SJCRH30 (cell line): Measurements from ENCODE around the gene KRTAP19-1. TPM values are rescaled to one million over a fixed set of nuclear protein-coding genes. Genes with fewer than 3 reads are reported as not detected.
"Not testable (repeated sequence)": the region's sequence is repeated elsewhere in the genome, so short reads cannot be mapped to it uniquely, and the experiment has no call there.

ENCODE experiments used
- DNase-seq, 2 experiments: peaks; one replicate each; pipeline ENCODE4 v3.0.0-alpha.2; 2015 to 2020
- H3K27ac ChIP-seq: fragments of 250-450 bp; sonication (Bioruptor Pico); 2 replicates; pipeline ENCODE4 v1.5.1; 2020; ENCODE audit warnings: mild to moderate bottlenecking, moderate library complexity
- H3K27me3 ChIP-seq: fragments of 250-450 bp; sonication (Bioruptor Pico); 2 replicates; pipeline ENCODE4 v1.5.1; 2020; ENCODE audit warnings: mild to moderate bottlenecking, moderate library complexity
- H3K36me3 ChIP-seq: fragments of 250-450 bp; sonication (Bioruptor Pico); 2 replicates; pipeline ENCODE4 v1.5.1; 2020; ENCODE audit warnings: mild to moderate bottlenecking, moderate library complexity
- H3K4me1 ChIP-seq: fragments of 250-450 bp; sonication (Bioruptor Pico); 2 replicates; pipeline ENCODE4 v1.5.1; 2020; ENCODE audit warnings: mild to moderate bottlenecking, moderate library complexity
- H3K4me3 ChIP-seq: fragments of 250-450 bp; sonication (Bioruptor Pico); 2 replicates; pipeline ENCODE4 v1.5.1; 2020; ENCODE audit warnings: mild to moderate bottlenecking, moderate library complexity
- H3K9me3 ChIP-seq: fragments of 250-450 bp; sonication (Bioruptor Pico); replicated peaks from 2 replicates; pipeline ENCODE4 v1.5.1; 2020; ENCODE audit warnings: mild to moderate bottlenecking, moderate library complexity
- total RNA-seq: library from RNA; depleted of rRNA; stranded (reverse); fragments of >200 nt; shearing (Covaris generic); gene quantifications from 2 replicates; pipeline ENCODE4 v1.2.3, GENCODE V29; 2014; rRNA removed

Gene KRTAP19-1
- not detected in 2 replicates for total RNA-seq

GRCh38 chr21:30480145-30480544, at the start of gene KRTAP19-1:
KRTAP19-1 (minus strand) TSS chr21:30480367; CDS start chr21:30480317, 50 bp downstream.
- Histone ChIP-seq H3K4me1 (no peaks in the 10 kb centered on the region), H3K9me3 (no peaks in the 10 kb centered on the region), H3K36me3 (no peaks in the 10 kb centered on the region), H3K4me3 (no peak within 1 kb of the TSS), H3K27me3 (no peaks in the 10 kb centered on the region; the same call in 1 of the 2 replicates), H3K27ac (no peak within 1 kb of the TSS)
- DNase-seq = no peak

- Histone ChIP-seq H3K27ac (no peak overlapping the region), H3K9me3 (no peaks in the 10 kb centered on the region), H3K4me1 (no peaks in the 10 kb centered on the region), H3K27me3 (no peaks in the 10 kb centered on the region), H3K4me3 (no peak overlapping the region), H3K36me3 (no peaks in the 10 kb centered on the region)
- no peak for DNase-seq
Observed at GRCh38 chr21:30518876-30519275, 38.7 kb upstream of the KRTAP19-1 start.

DNA sequence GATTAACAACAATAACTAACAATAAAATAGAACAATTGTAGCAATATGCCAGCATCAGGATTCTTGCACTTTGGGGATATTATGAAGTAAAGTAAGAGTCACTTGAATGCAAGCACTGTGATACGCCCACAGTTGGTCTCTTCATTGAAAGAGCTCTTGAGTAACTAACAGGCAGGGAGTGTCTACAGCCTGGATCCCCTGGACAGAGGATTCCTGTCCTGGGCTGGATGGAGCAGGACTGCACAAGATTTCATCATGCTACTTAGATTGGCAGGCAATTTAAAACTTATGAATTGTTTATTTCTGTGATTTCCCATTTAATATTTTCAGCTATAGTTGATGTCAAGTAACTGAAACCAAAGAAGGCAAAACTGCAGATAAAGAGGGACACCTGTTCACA, 35.5 kb upstream of the KRTAP19-1 start:
- Histone ChIP-seq H3K4me3 (no peak overlapping the region), H3K9me3 (no peaks in the 10 kb centered on the region), H3K27me3 (no peaks in the 10 kb centered on the region), H3K4me1 (no peaks in the 10 kb centered on the region), H3K36me3 (no peaks in the 10 kb centered on the region), H3K27ac (no peak overlapping the region)
- DNase-seq = no peak

DNA sequence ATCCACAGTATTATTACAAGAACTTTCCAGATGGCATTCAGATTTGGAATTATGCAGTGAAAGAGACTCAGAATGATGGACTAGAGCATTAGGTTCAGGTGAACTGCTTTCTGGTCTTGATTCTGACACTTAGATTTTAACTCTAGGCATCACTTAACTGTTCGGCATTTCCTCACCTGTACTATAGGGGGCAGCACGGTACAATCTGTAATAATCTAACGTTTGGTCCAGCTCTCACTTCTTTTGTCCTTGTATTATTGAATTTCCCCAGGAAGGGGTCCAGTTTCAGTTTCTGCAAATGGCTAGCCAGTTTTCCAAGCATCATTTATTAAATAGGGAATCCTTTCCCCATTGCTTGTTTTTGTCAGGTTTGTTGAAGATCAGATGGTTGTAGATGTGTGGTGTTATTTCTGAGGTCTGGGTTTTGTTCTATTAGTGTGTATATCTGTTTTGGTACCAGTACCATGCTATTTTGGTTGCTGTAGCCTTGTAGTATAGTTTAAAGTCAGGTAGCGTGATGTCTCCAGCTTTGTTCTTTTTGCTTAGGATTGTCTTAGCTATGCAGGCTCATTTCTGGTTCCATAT, 25.5 kb upstream of the KRTAP19-1 start:
- not testable (repeated sequence) for H3K9me3 ChIP-seq, H3K4me1 ChIP-seq, H3K4me3 ChIP-seq, H3K27ac ChIP-seq, H3K36me3 ChIP-seq, H3K27me3 ChIP-seq
- DNase-seq = peak in 1 of 2 experiments; percentile 24

DNA sequence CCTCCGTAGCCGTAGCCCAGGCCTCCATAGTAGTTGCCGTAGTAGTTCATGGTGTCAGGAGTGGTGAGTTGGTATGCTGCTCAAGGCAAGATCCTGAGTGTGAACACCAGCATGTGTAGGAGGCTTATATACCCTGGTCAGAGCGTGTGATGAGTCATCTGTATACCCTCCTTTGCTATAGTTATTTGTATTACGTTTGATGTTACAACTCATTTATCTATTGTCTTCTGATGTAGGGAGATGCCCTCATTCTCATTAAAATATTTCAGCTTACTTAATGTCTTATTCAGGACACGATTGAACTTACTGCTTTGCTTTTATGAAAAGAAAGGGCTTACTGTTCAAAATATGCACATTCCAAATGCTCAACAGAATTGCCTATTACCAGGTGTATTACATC, 21.9 kb upstream of the KRTAP19-1 start, which contains the start of gene KRTAP19-5:
Gene KRTAP19-5, minus strand, starts transcription at position 101 of the 400 bp plus-strand sequence. Its CDS starts 51 bp downstream, at position 50.
- Histone ChIP-seq H3K27ac (no peak within 1 kb of the TSS), H3K4me1 (no peaks in the 10 kb centered on the region), H3K9me3 (no peaks in the 10 kb centered on the region), H3K27me3 (no peaks in the 10 kb centered on the region; the same call in 1 of the 2 replicates), H3K4me3 (no peak within 1 kb of the TSS), H3K36me3 (no peaks in the 10 kb centered on the region)
- DNase-seq = no peak

- DNase-seq = no peak
Observed at GRCh38 chr21:30497065-30497464, 16.9 kb upstream of the KRTAP19-1 start, which contains the start of gene KRTAP19-4. KRTAP19-4 (minus strand) TSS chr21:30497165; CDS start chr21:30497110, 55 bp downstream.

GRCh38 chr21:30491963-30492428, 11.8 kb upstream of the KRTAP19-1 start, which contains the start of gene KRTAP19-3:
KRTAP19-3 (minus strand) TSS chr21:30492013; CDS start chr21:30491957, 56 bp downstream.
- Histone ChIP-seq H3K36me3 (no peaks in the 10 kb centered on the region), H3K27ac (no peak within 1 kb of the TSS), H3K4me1 (no peaks in the 10 kb centered on the region), H3K4me3 (no peak within 1 kb of the TSS), H3K9me3 (no peaks in the 10 kb centered on the region), H3K27me3 (peaks cover 4% of the 10 kb centered on the region)
- no peak for DNase-seq

More at GRCh38 chr21:30497065-30497464, 16.9 kb upstream of the KRTAP19-1 start, which contains the start of gene KRTAP19-4:
- no peaks in the 10 kb centered on the region for H3K36me3 ChIP-seq
- H3K9me3 ChIP-seq = no peaks in the 10 kb centered on the region
- H3K4me1 ChIP-seq = no peaks in the 10 kb centered on the region
- no peak within 1 kb of the TSS for H3K27ac ChIP-seq
- H3K27me3 ChIP-seq = no peaks in the 10 kb centered on the region; the same call in none of the 2 replicates
- no peak within 1 kb of the TSS for H3K4me3 ChIP-seq

GRCh38 chr21:30487336-30487735, 7.2 kb upstream of the KRTAP19-1 start, which contains the start of gene KRTAP19-2:
KRTAP19-2 (minus strand) TSS chr21:30487436; CDS start chr21:30487348, 88 bp downstream.
- H3K36me3 ChIP-seq = no peaks in the 10 kb centered on the region
- no peaks in the 10 kb centered on the region for H3K9me3 ChIP-seq
- H3K27me3 ChIP-seq = peaks cover 4% of the 10 kb centered on the region
- H3K4me1 ChIP-seq = no peaks in the 10 kb centered on the region
- no peak within 1 kb of the TSS for H3K27ac ChIP-seq
- no peak for DNase-seq
- no peak within 1 kb of the TSS for H3K4me3 ChIP-seq

GRCh38 chr21:30486180-30486579, 6.0 kb upstream of the KRTAP19-1 start:
- no peak overlapping the region for H3K4me3 ChIP-seq
- peaks cover 4% of the 10 kb centered on the region; the same call in 1 of the 2 replicates for H3K27me3 ChIP-seq
- H3K9me3 ChIP-seq = no peaks in the 10 kb centered on the region
- no peaks in the 10 kb centered on the region for H3K4me1 ChIP-seq
- H3K36me3 ChIP-seq = no peaks in the 10 kb centered on the region
- no peak overlapping the region for H3K27ac ChIP-seq
- DNase-seq = no peak

DNA sequence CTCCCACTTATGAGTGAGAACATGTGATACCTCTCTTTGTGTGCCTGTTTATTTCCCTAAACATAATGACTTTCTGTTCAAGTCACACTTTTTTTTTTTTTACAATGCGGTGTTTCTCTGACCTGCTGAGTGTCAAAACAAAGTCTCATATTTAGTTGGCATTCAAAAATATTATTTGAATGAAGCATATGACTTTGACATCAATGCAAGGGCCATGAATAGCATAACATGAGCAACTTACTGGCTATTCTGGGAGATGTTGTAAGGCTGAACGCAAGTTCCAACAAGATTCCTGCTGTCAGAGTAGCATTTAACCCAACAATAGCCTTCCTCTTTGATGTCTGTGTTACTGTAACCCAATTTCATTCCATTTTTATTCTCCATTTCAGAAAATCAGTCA, 2.0 kb upstream of the KRTAP19-1 start:
- no peaks in the 10 kb centered on the region for H3K4me1 ChIP-seq
- H3K27me3 ChIP-seq = no peaks in the 10 kb centered on the region; the same call in 1 of the 2 replicates
- no peaks in the 10 kb centered on the region for H3K9me3 ChIP-seq
- DNase-seq = no peak
- H3K36me3 ChIP-seq = no peaks in the 10 kb centered on the region
- no peak overlapping the region for H3K27ac ChIP-seq
- H3K4me3 ChIP-seq = no peak overlapping the region

- no peak overlapping the region for H3K4me3 ChIP-seq
- H3K4me1 ChIP-seq = no peaks in the 10 kb centered on the region
- H3K27ac ChIP-seq = no peak overlapping the region
- no peaks in the 10 kb centered on the region for H3K36me3 ChIP-seq
- H3K27me3 ChIP-seq = no peaks in the 10 kb centered on the region; the same call in 1 of the 2 replicates
- H3K9me3 ChIP-seq = no peaks in the 10 kb centered on the region
- no peak for DNase-seq
Observed at GRCh38 chr21:30479259-30479658, 908 bp downstream of the KRTAP19-1 start.

DNA sequence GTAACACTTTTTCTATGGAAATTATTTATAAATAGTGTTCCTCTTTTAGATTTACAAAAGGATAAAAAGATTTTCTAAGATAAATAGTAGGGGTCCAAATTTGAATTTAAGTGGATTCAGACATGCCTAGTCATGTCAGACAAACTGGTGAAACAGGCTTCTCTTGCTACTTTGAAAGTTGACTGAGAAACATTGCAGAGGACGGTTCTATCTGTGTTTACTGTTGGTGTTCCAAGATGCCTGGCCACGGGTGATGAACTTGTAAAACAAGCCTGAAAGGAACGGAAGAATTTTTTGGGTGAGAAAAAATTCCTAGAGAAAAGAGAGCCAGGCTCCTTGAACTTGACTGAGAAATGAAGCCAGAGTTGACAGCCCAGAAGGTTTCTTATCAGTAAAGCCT, 2.2 kb downstream of the KRTAP19-1 start:
- H3K4me3 ChIP-seq = no peak overlapping the region
- no peaks in the 10 kb centered on the region; the same call in 1 of the 2 replicates for H3K27me3 ChIP-seq

DNA sequence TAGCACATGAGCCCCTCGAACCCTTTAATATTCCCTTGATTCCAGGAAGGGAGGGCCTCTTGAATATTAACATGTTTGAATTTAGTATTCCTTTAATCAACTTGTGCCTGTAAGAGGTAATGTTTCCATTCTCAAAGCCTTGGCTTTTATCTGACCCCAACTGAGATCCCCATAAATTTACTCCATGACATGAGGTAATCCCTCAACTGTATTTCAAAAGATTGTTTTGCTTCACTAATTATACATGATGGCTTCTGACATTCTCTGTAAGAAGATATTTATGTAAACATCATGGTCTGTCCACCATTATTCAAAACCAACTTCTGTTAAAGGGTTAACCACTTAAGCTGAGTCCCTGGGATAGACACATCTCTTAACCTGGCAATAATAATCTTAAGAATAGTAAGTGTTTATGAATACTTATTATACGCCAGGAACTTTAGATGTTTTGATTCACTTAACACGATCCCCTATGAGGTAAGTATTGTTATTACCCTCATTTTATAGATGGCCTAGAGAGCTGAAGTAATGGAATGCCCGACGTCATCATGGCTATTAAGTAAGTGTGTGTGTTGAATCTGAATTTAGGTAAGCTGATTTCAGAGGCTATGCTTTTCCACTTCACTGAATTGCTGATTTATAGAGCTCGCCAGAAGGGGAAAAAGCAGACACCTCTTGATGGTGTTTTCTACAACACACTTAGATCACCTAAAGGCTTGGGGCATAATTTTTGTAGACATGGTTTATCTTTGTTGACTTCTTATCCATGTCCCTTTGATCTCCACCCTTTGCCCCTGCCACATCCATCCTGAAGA, 11.1 kb downstream of the KRTAP19-1 start:
- H3K4me3 ChIP-seq = no peak overlapping the region
- no peak for DNase-seq
- no peaks in the 10 kb centered on the region for H3K36me3 ChIP-seq
- H3K27ac ChIP-seq = no peak overlapping the region
- no peaks in the 10 kb centered on the region for H3K9me3 ChIP-seq
- H3K27me3 ChIP-seq = peaks cover 3% of the 10 kb centered on the region; the same call in 1 of the 2 replicates
- no peaks in the 10 kb centered on the region for H3K4me1 ChIP-seq

More for the DNA sequence above, 2.2 kb downstream of the KRTAP19-1 start:
- no peak for DNase-seq
- H3K9me3 ChIP-seq = no peaks in the 10 kb centered on the region
- H3K4me1 ChIP-seq = no peaks in the 10 kb centered on the region
- H3K27ac ChIP-seq = no peak overlapping the region
- no peaks in the 10 kb centered on the region for H3K36me3 ChIP-seq

- no peaks in the 10 kb centered on the region for H3K9me3 ChIP-seq
- no peak overlapping the region for H3K4me3 ChIP-seq
- no peaks in the 10 kb centered on the region for H3K27me3 ChIP-seq
- DNase-seq = peak in 1 of 2 experiments; percentile 41
- no peaks in the 10 kb centered on the region for H3K36me3 ChIP-seq
- no peaks in the 10 kb centered on the region for H3K4me1 ChIP-seq
- no peak overlapping the region for H3K27ac ChIP-seq
Observed at GRCh38 chr21:30463713-30464112, 16.5 kb downstream of the KRTAP19-1 start.

- H3K27me3 ChIP-seq = no peaks in the 10 kb centered on the region
- no peak overlapping the region for H3K4me3 ChIP-seq
- no peaks in the 10 kb centered on the region for H3K4me1 ChIP-seq
- H3K27ac ChIP-seq = no peak overlapping the region
- DNase-seq = no peak
- no peaks in the 10 kb centered on the region for H3K9me3 ChIP-seq
- no peaks in the 10 kb centered on the region for H3K36me3 ChIP-seq
Observed at GRCh38 chr21:30448514-30448913, 31.7 kb downstream of the KRTAP19-1 start.
